HEK293 (cell line): ENCODE measurements around the gene USP6.
A peak's percentile ranks its signal among the peaks of the same experiment; 100 is the strongest.

Experiments used
- CTCF ChIA-PET: fragments of 350-600 bp; formaldehyde crosslinking; extraction: SDS; loops from one replicate; lab custom pipeline; 2021; ENCODE audit warnings: antibody characterized with exemption; lab: Yijun Ruan, JAX
- POLR2A ChIA-PET: fragments of 300-600 bp; formaldehyde crosslinking; extraction: SDS; loops from one replicate; lab custom pipeline; 2020; ENCODE audit warnings: antibody characterized with exemption, inconsistent platforms; lab: Yijun Ruan, JAX
- H3K27ac ChIP-seq: fragments of 200-500 bp; sonication (Bioruptor generic); 2 replicates; pipeline ENCODE4 v1.5.1; 2014; ENCODE audit warnings: low read depth, low read length, control low read depth, inconsistent platforms; ENCODE audit errors: extremely low read depth
- H3K36me3 ChIP-seq, 2 experiments: fragments of 200-500 bp in 1 of 2; sonication (Bioruptor generic) in 1 of 2; 1 replicate in 1 of 2; 2 replicates in 1 of 2; pipeline ENCODE4 v1.5.1; 2014 to 2017; ENCODE audit warnings: inconsistent platforms in 2 of 2, low read length in 2 of 2; ENCODE audit not compliant: control insufficient read depth in 2 of 2, insufficient read depth in 1 of 2
- H3K4me1 ChIP-seq: fragments of 200-500 bp; sonication (Bioruptor generic); 2 replicates; pipeline ENCODE4 v1.5.1; 2014; ENCODE audit warnings: mild to moderate bottlenecking, low read length, inconsistent platforms; ENCODE audit not compliant: control insufficient read depth, insufficient read depth
- H3K4me3 ChIP-seq: 2 replicates; pipeline ENCODE4 v1.5.1; 2011; ENCODE audit warnings: low read depth, mild to moderate bottlenecking, control low read depth, low read length, moderate library complexity
- H3K9me3 ChIP-seq: fragments of 200-500 bp; sonication (Bioruptor generic); 2 replicates; pipeline ENCODE4 v1.5.1; 2014; ENCODE audit warnings: low read depth, low read length, inconsistent platforms; ENCODE audit not compliant: control insufficient read depth, insufficient read depth
- MZF1 ChIP-seq: fragments of 450-650 bp; formaldehyde crosslinking; IDR thresholded peaks from 2 replicates; pipeline ENCODE4 v1.5.1; 2017; ENCODE audit warnings: missing biosample characterization, missing genetic modification characterization, borderline replicate concordance
- OSR2 ChIP-seq: fragments of 450-650 bp; formaldehyde crosslinking; IDR thresholded peaks from 2 replicates; pipeline ENCODE4 v1.5.1; 2016; ENCODE audit warnings: missing biosample characterization, missing genetic modification characterization
- SP2 ChIP-seq: fragments of 450-650 bp; formaldehyde crosslinking; IDR thresholded peaks from 2 replicates; pipeline ENCODE4 v1.5.1; 2016; ENCODE audit warnings: missing biosample characterization, missing genetic modification characterization
- ZBTB8A ChIP-seq: fragments of 450-650 bp; formaldehyde crosslinking; IDR thresholded peaks from 2 replicates; pipeline ENCODE4 v1.5.1; 2016; ENCODE audit warnings: missing biosample characterization, missing genetic modification characterization
- ZFP41 ChIP-seq: fragments of 450-650 bp; formaldehyde crosslinking; IDR thresholded peaks from 2 replicates; pipeline ENCODE4 v1.5.1; 2016; ENCODE audit warnings: missing biosample characterization, missing genetic modification characterization, borderline replicate concordance
- ZIC2 ChIP-seq: fragments of 450-650 bp; formaldehyde crosslinking; IDR thresholded peaks from 2 replicates; pipeline ENCODE4 v1.5.1; 2016; ENCODE audit warnings: missing biosample characterization, missing genetic modification characterization
- ZNF16 ChIP-seq: fragments of 450-650 bp; formaldehyde crosslinking; IDR thresholded peaks from 2 replicates; pipeline ENCODE4 v1.5.1; 2016; ENCODE audit warnings: low read depth, missing biosample characterization, missing genetic modification characterization
- ZNF169 ChIP-seq: fragments of 450-650 bp; formaldehyde crosslinking; IDR thresholded peaks from 2 replicates; pipeline ENCODE4 v1.5.1; 2016; ENCODE audit warnings: missing biosample characterization, missing genetic modification characterization
- ZNF174 ChIP-seq: fragments of 450-650 bp; formaldehyde crosslinking; IDR thresholded peaks from 2 replicates; pipeline ENCODE4 v1.5.0; 2017; ENCODE audit warnings: missing biosample characterization, mild to moderate bottlenecking, missing genetic modification characterization
- ZNF175 ChIP-seq: fragments of 450-650 bp; formaldehyde crosslinking; IDR thresholded peaks from 2 replicates; pipeline ENCODE4 v1.5.1; 2016; ENCODE audit warnings: missing biosample characterization, missing genetic modification characterization
- ZNF19 ChIP-seq: fragments of 450-650 bp; formaldehyde crosslinking; IDR thresholded peaks from 2 replicates; pipeline ENCODE4; 2016; ENCODE audit warnings: missing biosample characterization, missing genetic modification characterization, low read depth
- ZNF202 ChIP-seq: fragments of 450-650 bp; formaldehyde crosslinking; IDR thresholded peaks from 2 replicates; pipeline ENCODE4 v1.5.1; 2016; ENCODE audit warnings: missing biosample characterization, missing genetic modification characterization, borderline replicate concordance
- ZNF266 ChIP-seq: fragments of 450-650 bp; formaldehyde crosslinking; IDR thresholded peaks from 2 replicates; pipeline ENCODE4 v1.5.1; 2016; ENCODE audit warnings: missing biosample characterization, missing genetic modification characterization, low read depth
- ZNF354C ChIP-seq: fragments of 450-650 bp; formaldehyde crosslinking; IDR thresholded peaks from 2 replicates; pipeline ENCODE4 v1.5.1; 2016; ENCODE audit warnings: missing biosample characterization, missing genetic modification characterization, low read depth, borderline replicate concordance
- ZNF426 ChIP-seq: fragments of 450-650 bp; formaldehyde crosslinking; IDR thresholded peaks from 2 replicates; pipeline ENCODE4 v1.5.1; 2017; ENCODE audit warnings: missing biosample characterization, missing genetic modification characterization, mild to moderate bottlenecking, inconsistent platforms, moderate library complexity
- ZNF473 ChIP-seq: fragments of 450-650 bp; formaldehyde crosslinking; IDR thresholded peaks from 2 replicates; pipeline ENCODE4 v1.5.1; 2017; ENCODE audit warnings: missing biosample characterization, missing genetic modification characterization
- ZNF48 ChIP-seq: fragments of 450-650 bp; formaldehyde crosslinking; IDR thresholded peaks from 2 replicates; pipeline ENCODE4 v1.5.1; 2016; ENCODE audit warnings: missing biosample characterization, missing genetic modification characterization
- ZNF501 ChIP-seq: fragments of 450-650 bp; formaldehyde crosslinking; IDR thresholded peaks from 2 replicates; pipeline ENCODE4 v1.5.1; 2016; ENCODE audit warnings: missing biosample characterization, missing genetic modification characterization
- ZNF514 ChIP-seq: fragments of 450-650 bp; formaldehyde crosslinking; IDR thresholded peaks from 2 replicates; pipeline ENCODE4 v1.5.1; 2016; ENCODE audit warnings: missing biosample characterization, missing genetic modification characterization
- ZNF544 ChIP-seq: fragments of 450-650 bp; formaldehyde crosslinking; IDR thresholded peaks from 2 replicates; pipeline ENCODE4 v1.5.0; 2017; ENCODE audit warnings: missing biosample characterization, missing genetic modification characterization
- ZNF549 ChIP-seq: fragments of 450-650 bp; IDR thresholded peaks from 2 replicates; pipeline ENCODE4 v1.5.1; 2018; ENCODE audit warnings: missing biosample characterization, missing genetic modification characterization, mild to moderate bottlenecking, inconsistent platforms, moderate library complexity
- ZNF555 ChIP-seq: fragments of 450-650 bp; formaldehyde crosslinking; conservative IDR thresholded peaks from 2 replicates; pipeline ENCODE4 v1.5.1; 2017; ENCODE audit warnings: missing biosample characterization, mild to moderate bottlenecking, missing genetic modification characterization, inconsistent platforms
- ZNF76 ChIP-seq: fragments of 450-650 bp; formaldehyde crosslinking; IDR thresholded peaks from 2 replicates; pipeline ENCODE4; 2016; ENCODE audit warnings: low read depth, missing biosample characterization, missing genetic modification characterization, borderline replicate concordance
- ZNF768 ChIP-seq: fragments of 450-650 bp; formaldehyde crosslinking; IDR thresholded peaks from 2 replicates; pipeline ENCODE4 v1.5.1; 2018; ENCODE audit warnings: missing biosample characterization, mild to moderate bottlenecking, missing genetic modification characterization
- ZNF777 ChIP-seq: fragments of 450-650 bp; formaldehyde crosslinking; IDR thresholded peaks from 2 replicates; pipeline ENCODE4 v1.5.1; 2017; ENCODE audit warnings: missing biosample characterization, missing genetic modification characterization, borderline replicate concordance
- ZNF792 ChIP-seq: fragments of 450-650 bp; formaldehyde crosslinking; IDR thresholded peaks from 2 replicates; pipeline ENCODE4 v1.5.1; 2016; ENCODE audit warnings: missing biosample characterization, missing genetic modification characterization
- ZXDB ChIP-seq: fragments of 450-650 bp; formaldehyde crosslinking; IDR thresholded peaks from 2 replicates; pipeline ENCODE4 v1.5.1; 2016; ENCODE audit warnings: missing biosample characterization, missing genetic modification characterization
- TF ChIP-seq, protein P1 (sequence below): fragments of 450-650 bp; formaldehyde crosslinking; IDR thresholded peaks from 2 replicates; pipeline ENCODE4 v1.5.1; 2016; ENCODE audit warnings: missing biosample characterization, missing genetic modification characterization
- TF ChIP-seq, protein P2 (sequence below): fragments of 450-650 bp; formaldehyde crosslinking; IDR thresholded peaks from 2 replicates; pipeline ENCODE4 v1.5.1; 2017; ENCODE audit warnings: missing biosample characterization, missing genetic modification characterization
- TF ChIP-seq, protein P3 (sequence below): fragments of 450-650 bp; formaldehyde crosslinking; conservative IDR thresholded peaks from 2 replicates; pipeline ENCODE4 v1.5.1; 2016; ENCODE audit warnings: low read depth, missing biosample characterization, missing genetic modification characterization

Gene USP6

GRCh38 chr17:5111402-5112204, 4.2 kb upstream of the USP6 start, which contains the start of gene ZNF232:
Gene ZNF232 (minus strand): TSS chr17:5111878. CDS start chr17:5111822, 56 bp downstream.
- no peaks in the 10 kb centered on the region for H3K4me1 ChIP-seq
- peaks cover 6% of the 10 kb centered on the region for H3K9me3 ChIP-seq
- H3K4me3 ChIP-seq, result peak within 1 kb of the TSS; percentile 72
- CTCF ChIA-PET, result no interaction called here
- H3K36me3 ChIP-seq, result peaks cover 37 to 49% of the 10 kb centered on the region in 2 experiments
- POLR2A ChIA-PET, result interaction anchor here (1.8 kb wide), 1 partner anchor 80 kb away, joined by 5 read pairs; the partner anchor contains the start of gene ZNF594
- peak within 1 kb of the TSS; percentile 59 for H3K27ac ChIP-seq
- TF ChIP-seq ZNF174 (tag by site-specific recombination) (no peak), ZNF169 (tag by site-specific recombination) (no peak), ZNF514 (tag by site-specific recombination) (no peak), ZNF19 (tag by site-specific recombination) (no peak), ZFP41 (tag by site-specific recombination) (no peak), SP2 (tag by site-specific recombination) (peak; percentile 37), ZNF777 (peak; percentile 66; the same call in 1 of the 2 replicates), ZIC2 (tag by site-specific recombination) (peak; percentile 21; the same call in 1 of the 2 replicates), ZNF48 (no peak), OSR2 (tag by site-specific recombination) (peak; percentile 75), ZBTB8A (tag by site-specific recombination) (peak; percentile 89), ZNF792 (tag by site-specific recombination) (no peak), ZNF549 (tag by site-specific recombination) (no peak), ZNF555 (tag by site-specific recombination) (no peak), ZNF501 (tag by site-specific recombination) (peak; percentile 52; the same call in 1 of the 2 replicates), ZNF175 (tag by site-specific recombination) (no peak), ZNF426 (no peak), ZXDB (tag by site-specific recombination) (peak; percentile 87), ZNF544 (no peak), ZNF16 (tag by site-specific recombination) (no peak), ZNF768 (tag by site-specific recombination) (no peak), ZNF202 (no peak), ZNF266 (no peak; the same call in 1 of the 2 replicates), MZF1 (tag by site-specific recombination) (no peak), ZNF76 (tag by site-specific recombination) (peak; percentile 96), ZNF354C (tag by site-specific recombination) (no peak), ZNF473 (tag by site-specific recombination) (no peak)
- TF ChIP-seq, protein P1, sequence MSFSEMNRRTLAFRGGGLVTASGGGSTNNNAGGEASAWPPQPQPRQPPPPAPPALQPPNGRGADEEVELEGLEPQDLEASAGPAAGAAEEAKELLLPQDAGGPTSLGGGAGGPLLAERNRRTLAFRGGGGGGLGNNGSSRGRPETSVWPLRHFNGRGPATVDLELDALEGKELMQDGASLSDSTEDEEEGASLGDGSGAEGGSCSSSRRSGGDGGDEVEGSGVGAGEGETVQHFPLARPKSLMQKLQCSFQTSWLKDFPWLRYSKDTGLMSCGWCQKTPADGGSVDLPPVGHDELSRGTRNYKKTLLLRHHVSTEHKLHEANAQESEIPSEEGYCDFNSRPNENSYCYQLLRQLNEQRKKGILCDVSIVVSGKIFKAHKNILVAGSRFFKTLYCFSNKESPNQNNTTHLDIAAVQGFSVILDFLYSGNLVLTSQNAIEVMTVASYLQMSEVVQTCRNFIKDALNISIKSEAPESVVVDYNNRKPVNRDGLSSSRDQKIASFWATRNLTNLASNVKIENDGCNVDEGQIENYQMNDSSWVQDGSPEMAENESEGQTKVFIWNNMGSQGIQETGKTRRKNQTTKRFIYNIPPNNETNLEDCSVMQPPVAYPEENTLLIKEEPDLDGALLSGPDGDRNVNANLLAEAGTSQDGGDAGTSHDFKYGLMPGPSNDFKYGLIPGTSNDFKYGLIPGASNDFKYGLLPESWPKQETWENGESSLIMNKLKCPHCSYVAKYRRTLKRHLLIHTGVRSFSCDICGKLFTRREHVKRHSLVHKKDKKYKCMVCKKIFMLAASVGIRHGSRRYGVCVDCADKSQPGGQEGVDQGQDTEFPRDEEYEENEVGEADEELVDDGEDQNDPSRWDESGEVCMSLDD (tag by site-specific recombination), result peak; percentile 77
- TF ChIP-seq, protein P2, sequence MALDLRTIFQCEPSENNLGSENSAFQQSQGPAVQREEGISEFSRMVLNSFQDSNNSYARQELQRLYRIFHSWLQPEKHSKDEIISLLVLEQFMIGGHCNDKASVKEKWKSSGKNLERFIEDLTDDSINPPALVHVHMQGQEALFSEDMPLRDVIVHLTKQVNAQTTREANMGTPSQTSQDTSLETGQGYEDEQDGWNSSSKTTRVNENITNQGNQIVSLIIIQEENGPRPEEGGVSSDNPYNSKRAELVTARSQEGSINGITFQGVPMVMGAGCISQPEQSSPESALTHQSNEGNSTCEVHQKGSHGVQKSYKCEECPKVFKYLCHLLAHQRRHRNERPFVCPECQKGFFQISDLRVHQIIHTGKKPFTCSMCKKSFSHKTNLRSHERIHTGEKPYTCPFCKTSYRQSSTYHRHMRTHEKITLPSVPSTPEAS (tag by site-specific recombination), result no peak
- TF ChIP-seq, protein P3, sequence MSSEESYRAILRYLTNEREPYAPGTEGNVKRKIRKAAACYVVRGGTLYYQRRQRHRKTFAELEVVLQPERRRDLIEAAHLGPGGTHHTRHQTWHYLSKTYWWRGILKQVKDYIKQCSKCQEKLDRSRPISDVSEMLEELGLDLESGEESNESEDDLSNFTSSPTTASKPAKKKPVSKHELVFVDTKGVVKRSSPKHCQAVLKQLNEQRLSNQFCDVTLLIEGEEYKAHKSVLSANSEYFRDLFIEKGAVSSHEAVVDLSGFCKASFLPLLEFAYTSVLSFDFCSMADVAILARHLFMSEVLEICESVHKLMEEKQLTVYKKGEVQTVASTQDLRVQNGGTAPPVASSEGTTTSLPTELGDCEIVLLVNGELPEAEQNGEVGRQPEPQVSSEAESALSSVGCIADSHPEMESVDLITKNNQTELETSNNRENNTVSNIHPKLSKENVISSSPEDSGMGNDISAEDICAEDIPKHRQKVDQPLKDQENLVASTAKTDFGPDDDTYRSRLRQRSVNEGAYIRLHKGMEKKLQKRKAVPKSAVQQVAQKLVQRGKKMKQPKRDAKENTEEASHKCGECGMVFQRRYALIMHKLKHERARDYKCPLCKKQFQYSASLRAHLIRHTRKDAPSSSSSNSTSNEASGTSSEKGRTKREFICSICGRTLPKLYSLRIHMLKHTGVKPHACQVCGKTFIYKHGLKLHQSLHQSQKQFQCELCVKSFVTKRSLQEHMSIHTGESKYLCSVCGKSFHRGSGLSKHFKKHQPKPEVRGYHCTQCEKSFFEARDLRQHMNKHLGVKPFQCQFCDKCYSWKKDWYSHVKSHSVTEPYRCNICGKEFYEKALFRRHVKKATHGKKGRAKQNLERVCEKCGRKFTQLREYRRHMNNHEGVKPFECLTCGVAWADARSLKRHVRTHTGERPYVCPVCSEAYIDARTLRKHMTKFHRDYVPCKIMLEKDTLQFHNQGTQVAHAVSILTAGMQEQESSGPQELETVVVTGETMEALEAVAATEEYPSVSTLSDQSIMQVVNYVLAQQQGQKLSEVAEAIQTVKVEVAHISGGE (tag by site-specific recombination), result peak; percentile 85
